GM21619 (cell line): ENCODE data around the gene RAB40B.
"Not testable (repeated sequence)": the region's sequence is repeated elsewhere in the genome, so short reads cannot be mapped to it uniquely, and the experiment has no call there.

Experiments used
- ATAC-seq: cut with Tn5 transposase; IDR thresholded peaks from one replicate; pipeline ENCODE4 v1.9.1; 2021; ENCODE audit not compliant: unreplicated experiment

Gene RAB40B, protein sequence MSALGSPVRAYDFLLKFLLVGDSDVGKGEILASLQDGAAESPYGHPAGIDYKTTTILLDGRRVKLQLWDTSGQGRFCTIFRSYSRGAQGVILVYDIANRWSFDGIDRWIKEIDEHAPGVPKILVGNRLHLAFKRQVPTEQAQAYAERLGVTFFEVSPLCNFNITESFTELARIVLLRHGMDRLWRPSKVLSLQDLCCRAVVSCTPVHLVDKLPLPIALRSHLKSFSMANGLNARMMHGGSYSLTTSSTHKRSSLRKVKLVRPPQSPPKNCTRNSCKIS

DNA sequence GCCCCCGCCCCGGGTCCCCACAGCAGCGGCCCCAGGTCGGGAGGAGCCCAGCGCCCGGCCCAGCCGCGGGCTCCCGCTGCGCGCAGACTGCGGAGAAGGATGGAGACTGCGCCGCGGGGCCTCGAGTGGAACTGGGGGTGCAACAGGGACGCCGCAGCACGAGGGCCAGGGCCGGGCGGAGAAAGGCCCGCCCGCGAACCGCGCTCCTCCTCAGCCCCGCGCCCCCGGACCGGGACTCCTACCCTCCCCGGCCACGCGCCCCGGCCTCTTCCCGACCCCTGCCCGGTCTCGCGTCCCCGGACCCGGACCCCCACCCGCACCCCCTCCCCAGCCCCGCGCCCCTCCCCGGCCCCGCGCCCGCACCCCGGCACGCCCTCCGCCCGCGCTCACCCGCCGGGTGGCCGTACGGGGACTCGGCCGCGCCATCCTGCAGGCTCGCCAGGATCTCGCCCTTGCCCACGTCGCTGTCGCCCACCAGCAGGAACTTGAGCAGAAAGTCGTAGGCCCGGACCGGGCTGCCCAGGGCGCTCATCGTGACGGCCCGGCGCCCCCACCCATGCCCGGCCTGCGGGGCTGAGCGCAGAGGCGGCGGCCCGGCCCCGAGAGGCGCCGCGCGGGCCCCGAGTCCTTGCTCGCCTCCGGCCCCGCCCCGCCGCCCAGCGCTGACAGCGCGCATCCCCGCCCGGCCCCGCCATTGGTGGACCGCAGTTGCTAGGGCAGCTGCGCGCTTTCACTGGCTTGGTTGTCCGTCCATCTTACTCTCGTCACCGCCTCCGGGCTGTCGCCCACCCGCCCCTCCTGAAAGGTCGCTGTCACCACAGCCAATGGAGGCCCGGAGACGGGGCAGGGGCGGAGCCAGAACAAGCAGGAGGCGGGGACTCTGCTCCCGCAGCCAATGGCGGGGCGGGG, at the start of gene RAB40B:
Gene RAB40B (minus strand): TSS at position 634 of the 909 bp plus-strand sequence. CDS start 102 bp downstream, at position 532.
- peak; percentile 96 for ATAC-seq

DNA sequence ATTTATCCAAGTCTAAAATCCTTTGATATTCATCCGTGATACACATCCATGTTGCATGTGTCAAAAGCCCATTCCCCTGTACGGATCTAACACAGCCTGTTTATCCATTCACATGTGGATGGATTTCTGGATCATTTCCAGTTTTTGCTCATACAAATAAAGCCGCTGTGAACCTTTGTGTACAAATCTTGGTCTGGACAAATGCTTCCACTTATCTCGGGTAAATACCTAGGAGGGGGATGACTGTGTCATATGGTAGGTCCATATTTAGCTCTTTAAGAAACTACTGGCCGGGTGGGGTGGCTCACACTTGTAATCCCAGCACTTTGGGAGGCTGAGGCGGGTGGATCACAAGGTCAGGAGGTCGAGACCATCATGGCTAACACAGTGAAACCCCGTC, 47.0 kb upstream of the RAB40B start:
- no peak for ATAC-seq

DNA sequence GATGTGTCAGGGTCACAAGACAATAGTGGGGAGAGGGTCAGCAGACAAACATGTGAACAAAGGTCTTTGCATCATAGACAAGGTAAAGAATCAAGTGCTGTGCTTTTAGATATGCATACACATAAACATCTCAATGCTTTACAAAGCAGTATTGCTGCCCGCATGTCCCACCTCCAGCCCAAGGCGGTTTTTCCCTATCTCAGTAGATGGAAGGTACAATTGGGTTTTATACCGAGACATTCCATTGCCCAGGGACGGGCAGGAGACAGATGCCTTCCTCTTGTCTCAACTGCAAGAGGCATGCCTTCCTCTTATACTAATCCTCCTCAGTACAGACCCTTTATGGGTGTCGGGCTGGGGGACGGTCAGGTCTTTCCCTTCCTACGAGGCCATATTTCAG, 46.2 kb upstream of the RAB40B start:
- not testable (repeated sequence) for ATAC-seq

DNA sequence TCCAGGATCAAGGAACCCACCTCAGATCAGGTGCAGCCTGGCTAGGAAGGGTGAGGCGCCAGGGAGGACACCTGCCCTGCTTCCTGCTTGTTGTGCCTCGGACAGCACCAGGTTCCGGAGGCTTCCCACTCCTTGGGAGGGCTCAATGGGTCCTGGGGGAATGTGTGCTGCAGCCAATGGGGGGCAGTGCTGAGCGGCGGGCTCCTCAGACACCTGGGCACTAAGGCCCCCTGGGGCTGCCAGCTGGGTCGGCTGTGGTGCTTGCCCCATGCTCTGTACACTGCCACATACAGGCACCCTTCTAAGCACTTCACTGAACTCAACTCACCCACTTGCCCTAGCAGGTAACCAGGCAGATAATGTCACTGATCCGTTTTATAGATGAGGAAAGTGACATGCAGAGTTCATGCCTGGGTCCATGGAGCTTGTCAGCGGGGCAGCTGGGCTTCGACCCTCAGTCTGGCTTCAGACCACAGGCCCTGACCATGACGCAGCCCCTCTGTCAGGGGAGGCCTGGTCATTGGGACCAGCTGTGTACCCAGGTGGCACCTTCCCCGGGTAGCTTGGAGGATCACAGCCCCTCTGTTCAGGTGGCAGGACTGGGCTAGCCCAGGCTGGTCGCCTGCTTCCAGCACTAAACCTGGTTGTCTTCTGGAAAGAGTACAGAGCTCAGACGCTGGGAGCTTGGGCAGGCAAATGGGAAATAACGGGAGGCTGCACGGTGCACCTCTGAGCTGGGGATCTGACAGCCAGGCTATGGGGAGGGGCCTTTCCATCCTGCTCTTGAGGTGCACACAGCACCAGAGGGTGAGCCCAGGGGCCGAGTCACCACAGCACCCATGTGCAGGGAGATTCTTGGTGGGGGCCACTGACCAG, 45.1 kb upstream of the RAB40B start:
- ATAC-seq = no peak

DNA sequence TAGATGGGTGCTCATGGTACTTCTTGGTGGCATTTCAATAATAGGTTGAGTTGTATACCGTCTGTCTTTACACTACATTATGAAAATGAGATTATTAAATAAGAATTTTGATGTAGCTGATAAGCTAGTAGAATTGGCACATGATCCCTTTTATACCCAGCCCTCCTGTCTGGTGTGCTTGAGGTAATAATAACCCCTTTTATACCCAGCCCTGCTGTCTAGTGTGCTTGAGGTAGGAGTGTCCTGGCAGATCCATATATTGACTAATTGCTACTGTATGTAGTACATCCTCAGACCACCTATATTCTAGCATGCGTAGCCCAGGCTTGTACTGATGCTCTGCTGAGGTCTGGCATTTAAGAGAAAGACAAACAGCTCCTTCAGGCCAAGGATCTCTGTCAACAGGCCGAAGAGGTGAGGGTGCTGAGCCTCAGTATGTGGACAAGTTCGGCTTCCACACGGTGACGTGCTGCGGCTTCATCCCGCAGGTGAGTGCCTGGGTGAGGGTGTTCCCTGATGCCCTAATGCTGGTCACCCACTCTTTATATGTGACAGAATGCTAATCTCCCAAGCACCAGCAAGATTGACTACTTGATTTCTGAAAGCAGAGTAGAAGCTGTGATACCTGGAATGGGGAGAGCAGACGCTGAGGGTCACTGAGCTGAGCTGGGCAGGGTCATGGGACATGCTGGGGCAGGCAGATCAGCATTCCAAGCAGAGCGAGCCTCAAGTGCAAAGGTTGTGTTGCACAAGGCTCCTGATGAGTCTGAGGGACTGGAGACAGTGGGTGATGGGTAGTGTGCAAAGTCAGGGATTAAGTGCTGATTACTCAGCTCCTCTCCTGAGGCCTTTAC, 42.6 kb upstream of the RAB40B start:
- no peak for ATAC-seq

DNA sequence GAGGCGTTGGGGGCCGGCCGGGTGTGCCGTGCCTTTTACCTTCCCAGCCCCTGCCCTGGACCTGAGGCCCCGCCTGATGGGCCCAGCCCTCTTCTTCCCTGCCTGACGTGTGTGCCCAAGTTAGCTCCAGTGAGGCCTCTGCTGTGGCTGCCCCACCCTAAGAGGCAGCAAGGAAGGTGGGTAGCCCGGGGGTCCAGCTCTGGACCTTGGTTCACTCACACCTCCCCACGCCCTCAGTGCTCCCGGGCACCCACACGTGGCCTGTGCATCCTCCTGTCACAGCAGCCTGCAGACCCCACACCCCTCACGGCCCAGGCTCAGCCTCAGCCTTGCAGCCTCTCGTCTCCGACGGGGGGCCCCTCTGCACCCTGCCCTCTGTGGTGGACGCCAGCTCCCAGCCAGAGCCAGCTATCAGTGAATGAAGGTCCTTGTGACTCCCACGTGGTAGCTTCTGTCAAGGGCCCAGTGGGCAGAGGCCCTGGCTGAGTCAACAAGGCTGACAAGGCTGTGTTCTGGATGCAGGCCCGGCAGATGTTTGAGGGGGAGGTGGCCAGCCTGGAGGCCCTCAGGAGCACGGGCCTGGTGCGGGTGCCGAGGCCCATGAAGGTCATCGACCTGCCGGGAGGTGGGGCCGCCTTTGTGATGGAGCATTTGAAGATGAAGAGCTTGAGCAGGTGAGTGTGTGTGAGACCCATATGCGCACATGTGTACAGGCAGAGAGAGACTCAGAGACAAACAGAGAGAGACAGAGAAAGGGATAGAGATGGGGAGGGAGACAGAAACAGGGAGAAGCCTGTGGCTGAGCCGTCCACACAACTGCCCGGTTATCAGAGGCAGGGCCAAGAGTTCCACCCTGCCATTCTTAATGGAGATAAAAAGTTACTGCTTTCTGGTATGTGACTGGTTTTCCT, 39.7 kb upstream of the RAB40B start:
- ATAC-seq = no peak

DNA sequence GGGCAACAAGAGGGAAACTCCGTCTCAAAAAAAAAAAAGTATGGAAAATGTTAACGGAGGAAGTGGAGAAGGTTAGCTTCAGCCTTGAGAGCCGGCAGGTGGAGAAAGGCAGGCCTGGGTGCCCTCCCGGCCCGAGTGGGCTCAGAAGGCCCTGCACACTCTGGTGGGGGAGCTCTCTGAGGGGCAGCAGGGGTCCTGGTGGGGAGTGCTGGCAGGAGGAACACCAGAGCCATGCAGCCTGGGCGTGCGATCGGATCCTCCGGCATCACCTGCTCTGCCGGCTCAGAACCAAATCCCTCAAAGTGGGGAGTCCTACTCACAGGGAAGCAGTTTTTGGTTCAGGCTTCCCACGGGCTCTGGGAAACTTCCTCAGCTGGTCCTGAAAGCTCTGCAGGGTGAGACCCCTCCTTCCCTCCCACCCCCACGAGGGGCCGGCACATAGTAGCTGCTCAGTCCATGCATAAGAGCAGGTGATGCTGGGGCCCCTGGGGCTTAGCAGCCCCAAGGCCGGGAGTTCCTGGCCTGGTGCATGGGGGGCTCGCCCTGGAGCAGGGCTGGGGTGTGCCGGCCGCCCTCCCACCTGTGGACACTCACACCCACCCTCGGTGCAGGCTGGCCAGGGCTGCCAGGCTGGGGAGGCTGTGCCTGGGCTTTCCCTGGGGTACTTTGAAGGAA, 38.1 kb upstream of the RAB40B start:
- ATAC-seq = no peak

DNA sequence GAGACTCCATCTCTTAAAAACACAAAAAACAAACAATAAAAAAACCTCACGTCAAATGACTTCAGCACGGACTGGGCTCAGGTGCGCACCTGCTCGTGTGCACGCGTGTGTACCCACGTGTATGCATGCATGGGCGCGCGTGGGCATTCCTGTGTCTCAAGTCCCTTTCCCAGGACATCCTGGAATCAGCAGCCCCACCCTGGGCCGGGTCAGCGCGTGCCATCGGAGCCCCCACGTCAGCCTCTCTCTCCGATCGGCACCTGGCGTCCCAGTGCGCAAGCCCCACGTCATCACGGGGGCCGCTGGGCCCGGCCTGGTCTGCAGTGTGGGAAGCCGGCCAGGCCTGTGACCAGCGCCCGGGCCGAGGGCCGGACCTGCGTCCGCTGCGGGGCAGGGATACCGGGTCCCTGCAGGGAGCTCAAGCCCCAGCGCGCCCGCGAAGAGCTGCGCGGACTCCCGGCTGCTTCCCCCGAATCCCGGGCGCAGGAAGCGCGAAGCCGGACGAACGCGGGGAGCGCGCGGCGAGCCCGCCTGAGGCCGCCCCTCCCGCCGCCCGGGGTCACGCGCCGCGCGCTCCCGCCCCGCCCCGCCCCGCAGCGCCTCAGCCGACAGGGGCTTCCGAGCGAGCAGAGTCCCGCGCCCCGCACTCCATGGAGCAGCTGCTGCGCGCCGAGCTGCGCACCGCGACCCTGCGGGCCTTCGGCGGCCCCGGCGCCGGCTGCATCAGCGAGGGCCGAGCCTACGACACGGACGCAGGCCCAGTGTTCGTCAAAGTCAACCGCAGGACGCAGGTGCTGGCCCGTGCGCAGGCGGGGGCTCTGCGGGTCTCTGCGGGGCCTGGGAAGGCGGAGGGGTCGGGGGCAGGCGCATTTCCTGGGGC, 36.7 kb upstream of the RAB40B start, which contains the start of gene FN3K:
Gene FN3K (plus strand): TSS at position 629 of the 880 bp plus-strand sequence. CDS start 22 bp downstream, at position 651.
- no peak for ATAC-seq

DNA sequence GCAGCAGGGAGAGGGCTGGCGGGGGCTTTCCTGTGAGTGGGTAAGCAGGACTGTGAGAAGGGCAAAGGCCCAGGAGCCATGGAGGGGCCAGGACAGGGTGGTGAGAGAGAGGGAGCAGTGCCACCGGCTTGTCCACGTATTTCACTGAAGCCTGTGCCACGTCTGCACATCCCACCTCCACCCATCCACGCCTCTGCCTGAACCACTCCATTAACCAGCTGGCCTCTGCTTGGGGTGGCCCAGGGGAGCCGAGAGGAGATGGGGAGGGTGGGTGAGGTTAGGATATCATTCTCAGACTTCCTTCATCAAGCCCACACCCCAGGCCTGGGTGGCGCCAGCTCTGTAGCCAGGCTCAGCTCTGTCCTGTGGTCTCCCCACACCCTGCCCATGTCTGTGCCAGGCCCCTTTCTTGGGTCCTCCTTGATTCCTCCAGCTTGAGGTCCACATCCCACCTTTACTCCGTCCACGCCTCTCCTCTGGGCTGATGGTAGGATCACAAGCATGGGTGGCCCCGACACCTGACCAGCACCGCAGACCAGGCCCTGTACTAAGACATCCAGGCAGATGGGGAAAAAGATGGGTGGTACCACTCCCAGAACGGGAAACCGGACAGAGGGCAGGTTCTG, 33.7 kb upstream of the RAB40B start:
- ATAC-seq = no peak

DNA sequence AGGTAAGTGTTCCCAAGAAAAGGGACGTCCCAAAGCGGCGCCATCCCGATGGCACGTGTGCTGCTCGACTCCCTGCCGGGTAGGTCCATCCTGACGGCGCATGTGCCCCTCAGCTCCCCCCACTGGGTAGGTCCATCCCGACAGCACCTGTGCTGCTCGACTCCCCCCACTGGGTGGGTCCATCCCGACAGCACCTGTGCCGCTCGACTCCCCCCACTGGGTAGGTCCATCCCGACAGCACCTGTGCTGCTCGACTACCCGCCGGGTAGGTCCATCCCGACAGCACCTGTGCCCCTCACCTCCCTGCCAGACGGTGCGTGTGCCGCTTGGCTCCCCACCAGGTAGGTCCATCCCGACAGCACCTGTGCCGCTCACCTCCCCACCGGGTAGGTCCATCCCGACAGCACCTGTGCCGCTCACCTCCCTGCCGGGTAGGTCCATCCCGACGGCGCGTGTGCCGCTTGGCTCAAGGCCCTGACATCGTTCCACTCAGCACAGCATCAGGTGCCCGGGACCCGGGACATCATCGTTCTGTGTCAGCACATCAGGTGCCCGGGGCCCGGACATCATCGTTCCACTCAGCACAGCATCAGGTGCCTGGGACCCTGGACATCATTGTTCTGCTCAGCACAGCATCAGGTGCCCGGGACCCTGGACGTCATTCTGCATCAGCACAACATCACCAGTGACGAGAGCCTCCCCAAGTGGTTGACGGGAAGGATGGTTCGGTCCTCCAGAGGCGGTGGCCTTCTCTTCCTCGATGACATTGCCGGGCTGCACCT, 31.2 kb upstream of the RAB40B start:
- no peak for ATAC-seq

DNA sequence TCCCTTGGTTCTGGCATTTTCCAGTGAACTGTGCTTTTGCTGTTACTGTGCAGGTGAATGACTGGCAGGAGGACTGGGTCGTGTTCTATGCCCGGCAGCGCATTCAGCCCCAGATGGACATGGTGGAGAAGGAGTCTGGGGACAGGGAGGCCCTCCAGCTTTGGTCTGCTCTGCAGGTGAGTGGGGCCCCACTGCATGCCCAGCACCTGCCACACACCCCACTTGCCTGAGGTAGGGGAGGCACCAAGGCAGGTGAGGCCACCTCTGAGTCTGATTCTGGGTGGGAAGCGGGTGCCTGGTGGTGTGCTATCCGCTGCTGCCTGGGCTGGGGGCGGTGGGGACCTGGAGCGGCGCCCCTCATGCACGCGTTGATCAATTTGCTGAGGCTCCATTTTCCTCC, 27.9 kb upstream of the RAB40B start:
- ATAC-seq = no peak

DNA sequence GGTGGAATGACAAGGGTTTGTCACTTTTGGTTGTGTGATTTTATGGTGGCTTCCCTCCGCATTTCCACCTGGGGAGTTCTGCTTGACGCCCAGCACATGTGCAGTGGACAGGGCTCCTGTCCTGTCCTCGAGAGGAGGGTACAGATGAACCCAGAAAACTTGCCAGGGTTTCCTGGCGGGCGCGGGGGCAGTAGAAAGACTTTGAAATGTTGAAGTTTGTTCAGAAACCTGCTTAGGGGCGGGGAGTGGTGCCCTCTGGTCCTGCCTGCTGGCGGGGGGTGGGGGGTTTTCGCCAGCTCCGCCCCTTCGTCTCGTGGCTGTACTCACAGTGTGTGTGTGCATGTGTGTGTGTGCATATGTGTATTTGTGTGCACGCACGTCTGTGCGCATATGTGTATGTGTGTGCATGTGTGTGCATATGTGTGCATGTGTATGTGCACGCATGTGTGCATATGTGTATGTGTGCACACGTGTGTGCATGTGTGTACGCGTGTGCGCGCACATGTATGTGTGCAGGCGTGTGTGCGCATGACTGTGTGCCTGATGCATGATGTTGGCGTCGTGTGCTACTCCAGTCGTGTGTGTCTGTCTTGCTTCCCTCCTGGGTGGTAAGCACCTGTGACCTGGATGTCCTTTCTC, 24.8 kb upstream of the RAB40B start:
- no peak for ATAC-seq

DNA sequence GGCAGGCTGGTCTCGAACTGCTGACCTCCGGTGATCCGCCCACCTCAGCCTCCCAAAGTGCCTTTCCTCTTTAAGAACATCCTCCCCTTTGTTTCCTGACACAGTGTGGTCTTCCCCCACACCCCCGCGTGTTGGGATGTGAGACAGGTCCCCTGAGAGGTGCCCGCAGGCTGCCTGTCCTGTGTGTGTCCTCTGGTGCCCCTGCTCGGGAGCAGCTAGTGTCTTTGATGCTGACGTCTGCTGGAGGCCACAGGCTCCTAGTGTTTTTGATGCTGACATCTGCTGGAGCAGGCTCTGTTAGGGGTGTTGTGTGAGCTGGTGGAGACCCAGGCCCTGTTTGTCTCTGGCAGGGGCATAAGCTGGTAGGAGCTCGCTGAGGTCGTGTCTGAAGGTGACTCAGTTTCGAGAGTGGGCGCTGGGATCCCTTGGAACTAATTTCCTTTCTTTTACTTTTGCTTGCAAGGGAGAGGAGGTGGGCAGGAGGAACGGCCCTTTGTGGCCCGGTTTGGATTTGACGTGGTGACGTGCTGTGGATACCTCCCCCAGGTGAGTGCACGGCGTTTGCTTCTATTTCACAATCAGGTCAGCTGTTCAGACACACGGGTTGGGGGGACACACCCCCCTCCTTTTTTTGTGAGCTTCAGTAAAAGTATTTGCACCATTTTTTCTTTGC, 24.0 kb upstream of the RAB40B start:
- no peak for ATAC-seq

DNA sequence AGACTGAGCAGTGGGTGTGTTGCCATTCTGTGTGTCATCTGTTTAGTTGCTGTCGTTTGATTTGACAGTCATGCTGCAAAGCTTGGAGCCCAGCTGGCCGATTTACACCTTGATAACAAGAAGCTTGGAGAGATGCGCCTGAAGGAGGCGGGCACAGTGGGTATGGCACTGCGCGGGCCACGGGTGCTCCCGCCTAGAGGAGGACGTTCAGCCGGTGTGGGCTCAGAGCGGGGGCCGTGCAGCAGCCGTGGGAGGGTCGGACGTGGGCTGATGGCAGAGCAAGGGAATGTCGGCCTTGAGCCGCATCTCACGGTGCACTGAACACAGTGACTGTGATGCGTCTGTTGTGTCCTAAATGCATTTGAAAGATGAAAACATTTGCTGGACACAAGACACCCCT, 21.7 kb upstream of the RAB40B start:
- no peak for ATAC-seq

DNA sequence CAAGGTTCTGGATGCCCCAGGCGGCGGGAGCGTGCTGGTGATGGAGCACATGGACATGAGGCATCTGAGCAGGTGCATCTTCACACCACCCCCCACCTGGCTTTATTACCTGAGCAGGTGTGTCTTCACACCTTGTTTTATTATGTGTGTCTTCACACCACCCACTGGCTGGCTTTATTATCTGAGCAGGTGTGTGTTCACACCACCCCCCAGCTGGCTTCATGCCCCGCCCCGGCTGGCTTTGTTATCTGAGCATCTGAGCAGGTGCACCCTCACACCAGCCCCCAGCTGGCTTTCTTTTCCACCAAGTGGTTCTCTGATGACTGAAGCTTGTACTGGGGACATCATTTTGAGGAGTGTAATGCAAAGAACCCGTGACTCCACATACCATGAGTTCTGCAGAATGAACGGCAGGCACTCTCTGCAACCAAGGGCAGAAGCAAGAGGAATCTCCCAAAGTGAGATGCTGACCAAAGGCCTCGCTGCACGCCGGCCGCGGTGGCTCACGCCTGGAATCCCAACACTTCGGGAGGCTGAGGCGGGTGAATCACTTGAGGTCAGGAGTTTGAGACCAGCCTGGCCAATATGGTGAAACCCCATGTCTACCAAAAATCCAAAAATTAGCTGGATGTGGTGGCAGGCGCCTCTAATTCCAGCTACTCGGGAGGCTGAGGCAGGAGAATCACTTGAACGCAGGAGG, 20.6 kb upstream of the RAB40B start:
- no peak for ATAC-seq
